Measurements from ENCODE around the gene TSPAN4. TPM values are rescaled to one million over a fixed set of nuclear protein-coding genes. Genes with fewer than 3 reads are reported as not detected.

Gene TSPAN4
- total and polyA plus RNA-seq, 9 of the 15 experiments (the other 6 are each of a cell fraction or from before 2014, with no cell fraction given): 0.07 to 31.0 (median 15.7) TPM

GRCh38 chr11:827146-827896 lies 15.3 kb upstream of the TSPAN4 start (continued):
- TF ChIP-seq, protein P1, sequence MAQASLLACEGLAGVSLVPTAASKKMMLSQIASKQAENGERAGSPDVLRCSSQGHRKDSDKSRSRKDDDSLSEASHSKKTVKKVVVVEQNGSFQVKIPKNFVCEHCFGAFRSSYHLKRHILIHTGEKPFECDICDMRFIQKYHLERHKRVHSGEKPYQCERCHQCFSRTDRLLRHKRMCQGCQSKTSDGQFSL (CRISPR knock-in tag; IDR thresholded peaks at IDR 0.05): peak; percentile 81
- TF ChIP-seq, protein P1 (tag; IDR thresholded peaks at IDR 0.05): peak in 1 of 2 experiments; percentile 78; a peak in 2 of 4 replicates
- peak; percentile 56 to 71; a peak in 1 of 4 replicates for TF ChIP-seq NONO (IDR thresholded peaks at IDR 0.05; ENCODE audit: low read depth in 2 of 2, low read length in 1 of 2)
- TF ChIP-seq ZNF551 (CRISPR knock-in tag; IDR thresholded peaks at IDR 0.05): no peak
- no peak for TF ChIP-seq SIX5 (IDR thresholded peaks at IDR 0.05; ENCODE audit: borderline replicate concordance in 1 of 2, insufficient read depth in 1 of 2, low read depth in 1 of 2, low read length in 2 of 2)
- TF ChIP-seq ARHGAP35 (IDR thresholded peaks at IDR 0.05; ENCODE audit: partially characterized antibody): no peak
- TF ChIP-seq RUNX1 (IDR thresholded peaks at IDR 0.05; ENCODE audit: low read depth): no peak
- TF ChIP-seq RBM39 (optimal IDR thresholded peaks at IDR 0.05; ENCODE audit: low read depth, low read length): no peak
- TF ChIP-seq POU5F1 (IDR thresholded peaks at IDR 0.05; ENCODE audit: borderline replicate concordance, low read depth, low read length, partially characterized antibody): no peak
- TF ChIP-seq BRCA1 (IDR thresholded peaks at IDR 0.05): no peak
- no peak for TF ChIP-seq BRCA1 (CRISPR knock-in tag; IDR thresholded peaks at IDR 0.05)
- no peak for TF ChIP-seq ZNF121 (CRISPR knock-in tag; conservative IDR thresholded peaks at IDR 0.05)
- TF ChIP-seq ZNF436 (CRISPR knock-in tag; IDR thresholded peaks at IDR 0.05): no peak
- TF ChIP-seq, protein P2, sequence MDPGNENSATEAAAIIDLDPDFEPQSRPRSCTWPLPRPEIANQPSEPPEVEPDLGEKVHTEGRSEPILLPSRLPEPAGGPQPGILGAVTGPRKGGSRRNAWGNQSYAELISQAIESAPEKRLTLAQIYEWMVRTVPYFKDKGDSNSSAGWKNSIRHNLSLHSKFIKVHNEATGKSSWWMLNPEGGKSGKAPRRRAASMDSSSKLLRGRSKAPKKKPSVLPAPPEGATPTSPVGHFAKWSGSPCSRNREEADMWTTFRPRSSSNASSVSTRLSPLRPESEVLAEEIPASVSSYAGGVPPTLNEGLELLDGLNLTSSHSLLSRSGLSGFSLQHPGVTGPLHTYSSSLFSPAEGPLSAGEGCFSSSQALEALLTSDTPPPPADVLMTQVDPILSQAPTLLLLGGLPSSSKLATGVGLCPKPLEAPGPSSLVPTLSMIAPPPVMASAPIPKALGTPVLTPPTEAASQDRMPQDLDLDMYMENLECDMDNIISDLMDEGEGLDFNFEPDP (CRISPR knock-in tag; IDR thresholded peaks at IDR 0.05): no peak
- TF ChIP-seq FUS (optimal IDR thresholded peaks at IDR 0.05; ENCODE audit: low read depth, low read length): no peak
- no peak for TF ChIP-seq ZNF316 (IDR thresholded peaks at IDR 0.05)
- TF ChIP-seq IRF2 (CRISPR knock-in tag; IDR thresholded peaks at IDR 0.05): no peak
- TF ChIP-seq ZNF644 (tag; IDR thresholded peaks at IDR 0.05; ENCODE audit: low read depth): no peak
- TF ChIP-seq, protein P3, sequence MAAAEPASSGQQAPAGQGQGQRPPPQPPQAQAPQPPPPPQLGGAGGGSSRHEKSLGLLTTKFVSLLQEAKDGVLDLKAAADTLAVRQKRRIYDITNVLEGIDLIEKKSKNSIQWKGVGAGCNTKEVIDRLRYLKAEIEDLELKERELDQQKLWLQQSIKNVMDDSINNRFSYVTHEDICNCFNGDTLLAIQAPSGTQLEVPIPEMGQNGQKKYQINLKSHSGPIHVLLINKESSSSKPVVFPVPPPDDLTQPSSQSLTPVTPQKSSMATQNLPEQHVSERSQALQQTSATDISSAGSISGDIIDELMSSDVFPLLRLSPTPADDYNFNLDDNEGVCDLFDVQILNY (CRISPR knock-in tag; IDR thresholded peaks at IDR 0.05): no peak
- TF ChIP-seq, protein P4, sequence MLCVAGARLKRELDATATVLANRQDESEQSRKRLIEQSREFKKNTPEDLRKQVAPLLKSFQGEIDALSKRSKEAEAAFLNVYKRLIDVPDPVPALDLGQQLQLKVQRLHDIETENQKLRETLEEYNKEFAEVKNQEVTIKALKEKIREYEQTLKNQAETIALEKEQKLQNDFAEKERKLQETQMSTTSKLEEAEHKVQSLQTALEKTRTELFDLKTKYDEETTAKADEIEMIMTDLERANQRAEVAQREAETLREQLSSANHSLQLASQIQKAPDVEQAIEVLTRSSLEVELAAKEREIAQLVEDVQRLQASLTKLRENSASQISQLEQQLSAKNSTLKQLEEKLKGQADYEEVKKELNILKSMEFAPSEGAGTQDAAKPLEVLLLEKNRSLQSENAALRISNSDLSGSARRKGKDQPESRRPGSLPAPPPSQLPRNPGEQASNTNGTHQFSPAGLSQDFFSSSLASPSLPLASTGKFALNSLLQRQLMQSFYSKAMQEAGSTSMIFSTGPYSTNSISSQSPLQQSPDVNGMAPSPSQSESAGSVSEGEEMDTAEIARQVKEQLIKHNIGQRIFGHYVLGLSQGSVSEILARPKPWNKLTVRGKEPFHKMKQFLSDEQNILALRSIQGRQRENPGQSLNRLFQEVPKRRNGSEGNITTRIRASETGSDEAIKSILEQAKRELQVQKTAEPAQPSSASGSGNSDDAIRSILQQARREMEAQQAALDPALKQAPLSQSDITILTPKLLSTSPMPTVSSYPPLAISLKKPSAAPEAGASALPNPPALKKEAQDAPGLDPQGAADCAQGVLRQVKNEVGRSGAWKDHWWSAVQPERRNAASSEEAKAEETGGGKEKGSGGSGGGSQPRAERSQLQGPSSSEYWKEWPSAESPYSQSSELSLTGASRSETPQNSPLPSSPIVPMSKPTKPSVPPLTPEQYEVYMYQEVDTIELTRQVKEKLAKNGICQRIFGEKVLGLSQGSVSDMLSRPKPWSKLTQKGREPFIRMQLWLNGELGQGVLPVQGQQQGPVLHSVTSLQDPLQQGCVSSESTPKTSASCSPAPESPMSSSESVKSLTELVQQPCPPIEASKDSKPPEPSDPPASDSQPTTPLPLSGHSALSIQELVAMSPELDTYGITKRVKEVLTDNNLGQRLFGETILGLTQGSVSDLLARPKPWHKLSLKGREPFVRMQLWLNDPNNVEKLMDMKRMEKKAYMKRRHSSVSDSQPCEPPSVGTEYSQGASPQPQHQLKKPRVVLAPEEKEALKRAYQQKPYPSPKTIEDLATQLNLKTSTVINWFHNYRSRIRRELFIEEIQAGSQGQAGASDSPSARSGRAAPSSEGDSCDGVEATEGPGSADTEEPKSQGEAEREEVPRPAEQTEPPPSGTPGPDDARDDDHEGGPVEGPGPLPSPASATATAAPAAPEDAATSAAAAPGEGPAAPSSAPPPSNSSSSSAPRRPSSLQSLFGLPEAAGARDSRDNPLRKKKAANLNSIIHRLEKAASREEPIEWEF (CRISPR knock-in tag; IDR thresholded peaks at IDR 0.05): no peak
- no peak for TF ChIP-seq CHD1 (IDR thresholded peaks at IDR 0.05; ENCODE audit: low read length)

Measured in K562 (cell line).